HG03571 (cell line): ENCODE measurements around the gene C3orf62.
"Not testable (repeated sequence)": the region's sequence is repeated elsewhere in the genome, so short reads cannot be mapped to it uniquely, and the experiment has no call there.

Experiments
- ATAC-seq: cut with Tn5 transposase; IDR thresholded peaks from one replicate; pipeline ENCODE4 v1.9.1; 2021; ENCODE audit not compliant: unreplicated experiment

Gene C3orf62

GRCh38 chr3:49269443-49270155, 7.4 kb downstream of the C3orf62 start:
- no peak for ATAC-seq

DNA sequence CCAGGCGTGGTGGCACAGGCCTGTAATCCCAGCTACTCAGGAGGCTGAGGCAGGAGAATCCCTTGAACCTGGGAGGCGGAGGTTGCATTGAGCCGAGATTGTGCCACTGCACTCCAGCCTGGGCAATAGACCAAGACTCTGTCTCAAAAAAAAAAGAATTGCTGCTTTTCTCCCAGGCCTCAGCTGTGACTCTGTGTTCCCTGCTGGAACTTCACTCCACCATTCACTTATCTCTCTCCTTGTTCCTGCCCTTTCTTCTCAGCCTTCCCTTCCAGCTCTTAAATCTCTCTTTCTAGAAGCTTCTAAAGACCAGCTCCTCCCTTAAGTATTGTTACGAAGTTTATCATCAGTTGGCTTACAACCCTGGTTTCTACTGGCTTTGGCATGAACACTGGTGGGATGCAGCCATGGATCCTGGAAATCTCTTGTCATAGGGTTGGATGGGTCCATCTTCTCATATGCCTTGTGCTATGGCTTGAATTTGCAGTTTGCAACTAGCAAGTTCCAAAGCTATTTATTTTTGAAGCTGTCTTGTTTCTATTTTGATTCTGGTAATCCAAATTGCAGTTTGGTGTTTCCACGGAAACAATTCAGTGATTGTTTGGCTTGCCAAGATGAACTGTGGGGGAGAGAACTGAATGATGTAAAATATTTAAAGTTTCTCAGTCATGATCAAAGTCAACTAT, 10.5 kb downstream of the C3orf62 start:
- no peak for ATAC-seq

- ATAC-seq, result no peak
These were observed 11.2 kb downstream of the C3orf62 start for GRCh38 chr3:49265661-49266386.

- no peak for ATAC-seq
These were observed 13.7 kb downstream of the C3orf62 start for GRCh38 chr3:49263159-49263889.

DNA sequence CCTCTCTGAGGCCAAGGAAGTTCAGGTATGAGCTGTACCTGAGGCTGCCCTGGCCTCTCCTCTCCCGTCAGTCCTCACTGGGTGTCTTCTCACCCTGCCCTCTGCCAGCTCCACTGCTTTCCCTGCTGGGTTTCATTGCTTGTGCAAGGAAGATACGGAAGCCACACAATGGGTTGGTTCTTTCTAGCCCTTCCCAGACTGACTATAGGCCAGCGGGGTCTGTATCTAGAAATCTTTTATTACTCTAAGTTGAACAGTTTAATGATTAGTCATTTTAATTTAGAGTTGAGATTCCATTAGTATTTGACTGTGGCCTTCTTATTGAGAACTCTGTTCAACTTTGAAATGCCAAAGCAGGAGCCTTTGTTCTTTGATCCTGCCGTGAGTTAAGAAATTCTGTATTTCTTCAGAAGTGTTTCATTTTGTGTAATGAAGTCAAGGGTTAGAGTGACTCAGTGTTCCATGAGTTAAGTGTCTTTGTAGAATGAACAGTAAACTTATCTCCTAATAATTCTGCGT, 16.2 kb downstream of the C3orf62 start:
- ATAC-seq, result no peak

DNA sequence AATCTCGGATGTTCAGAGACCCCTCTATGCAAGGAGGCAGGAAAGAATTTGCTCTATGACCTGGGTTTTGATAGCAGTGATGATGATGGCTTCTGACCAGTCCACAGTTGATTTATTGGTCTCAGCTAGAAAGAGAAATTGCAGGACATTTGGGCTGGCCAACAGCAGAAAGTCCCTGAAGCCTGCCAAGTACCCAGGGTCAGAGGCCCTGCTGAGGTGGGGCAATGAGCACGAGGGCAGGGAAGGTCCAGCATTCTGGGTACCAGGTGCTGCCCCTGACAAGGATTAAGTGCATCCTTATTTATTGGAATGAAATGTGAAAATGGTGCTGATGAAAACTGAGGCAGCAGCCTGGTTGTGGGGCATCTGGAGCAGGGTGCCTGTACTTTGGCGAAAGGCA, 19.8 kb downstream of the C3orf62 start:
- ATAC-seq, result no peak

- no peak for ATAC-seq
These were observed 21.1 kb downstream of the C3orf62 start for GRCh38 chr3:49255718-49256511.

DNA sequence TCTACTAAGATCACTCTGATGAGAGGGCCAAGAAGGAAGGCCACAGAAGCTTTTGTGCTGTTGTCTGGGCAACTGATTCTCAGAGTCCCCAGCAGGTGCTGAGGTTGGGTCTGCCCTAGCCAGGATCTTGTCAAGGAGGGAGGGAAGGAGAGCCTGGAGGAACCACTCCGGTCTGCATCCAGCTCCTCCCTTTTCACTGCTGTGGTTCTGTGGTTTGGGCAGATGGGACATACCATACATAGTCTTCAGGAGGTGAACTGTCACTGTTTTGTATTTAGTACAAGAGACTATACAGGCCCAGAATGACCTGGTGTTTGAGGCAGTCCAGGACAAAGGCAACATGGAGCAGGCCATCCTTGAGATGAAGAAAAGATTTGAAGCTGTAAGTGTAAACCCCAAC, 21.9 kb downstream of the C3orf62 start:
- ATAC-seq, result no peak

- ATAC-seq, result no peak
These were observed 23.5 kb downstream of the C3orf62 start for GRCh38 chr3:49253512-49253911.

GRCh38 chr3:49248840-49249227, 28.2 kb downstream of the C3orf62 start:
- no peak for ATAC-seq

DNA sequence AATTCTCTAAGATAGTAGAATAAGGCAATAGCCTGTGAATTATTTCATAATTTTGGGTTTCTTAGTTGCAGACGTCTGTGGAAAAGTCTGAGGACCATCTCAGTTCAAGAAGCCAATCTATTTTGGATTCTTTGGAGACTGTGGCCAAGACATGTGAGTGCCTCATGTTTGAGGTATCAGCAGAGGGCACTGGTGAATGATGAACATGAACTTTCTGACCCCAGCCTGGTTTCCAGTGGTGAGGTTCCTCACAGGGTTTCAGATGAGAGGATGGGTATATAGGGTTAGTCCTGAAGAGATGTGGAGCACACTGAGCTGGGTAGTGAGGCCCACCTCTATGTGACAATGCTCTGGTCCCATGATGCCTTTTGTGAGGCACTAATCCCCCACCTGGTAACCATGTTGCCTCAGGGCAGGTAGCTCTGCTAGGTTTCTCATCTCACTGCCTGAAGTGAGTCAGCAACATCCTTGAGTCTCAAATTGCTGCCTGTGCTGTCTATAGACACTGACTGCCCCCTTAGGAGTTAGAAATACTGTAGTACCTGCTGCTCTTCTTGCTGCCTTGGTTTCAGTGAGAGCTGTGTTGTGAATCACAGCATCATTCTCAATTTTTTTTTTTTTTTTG, 32.3 kb downstream of the C3orf62 start:
- no peak for ATAC-seq

DNA sequence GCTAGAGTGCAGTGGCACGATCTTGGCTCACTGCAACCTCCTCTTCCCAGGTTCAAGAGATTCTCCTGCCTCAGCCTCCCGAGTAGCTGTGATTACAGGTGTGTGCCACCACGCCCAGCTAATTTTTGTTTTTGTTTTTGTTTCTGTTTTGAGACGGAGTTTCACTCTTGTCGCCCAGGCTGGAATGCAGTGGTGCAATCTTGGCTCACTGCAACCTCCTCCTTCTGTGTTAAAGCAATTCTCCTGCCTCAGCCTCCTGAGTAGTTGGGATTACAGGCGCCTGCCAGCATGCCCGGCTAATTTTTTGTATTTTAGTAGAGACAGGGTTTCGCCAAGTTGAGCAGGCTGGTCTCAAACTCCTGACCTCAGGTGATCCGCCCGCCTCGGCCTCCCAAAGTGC, 36.9 kb downstream of the C3orf62 start:
- ATAC-seq, result not testable (repeated sequence)

- no peak for ATAC-seq
These were observed 38.5 kb downstream of the C3orf62 start for GRCh38 chr3:49238274-49239127.

- no peak for ATAC-seq
These were observed 39.7 kb downstream of the C3orf62 start for GRCh38 chr3:49237344-49237743.

DNA sequence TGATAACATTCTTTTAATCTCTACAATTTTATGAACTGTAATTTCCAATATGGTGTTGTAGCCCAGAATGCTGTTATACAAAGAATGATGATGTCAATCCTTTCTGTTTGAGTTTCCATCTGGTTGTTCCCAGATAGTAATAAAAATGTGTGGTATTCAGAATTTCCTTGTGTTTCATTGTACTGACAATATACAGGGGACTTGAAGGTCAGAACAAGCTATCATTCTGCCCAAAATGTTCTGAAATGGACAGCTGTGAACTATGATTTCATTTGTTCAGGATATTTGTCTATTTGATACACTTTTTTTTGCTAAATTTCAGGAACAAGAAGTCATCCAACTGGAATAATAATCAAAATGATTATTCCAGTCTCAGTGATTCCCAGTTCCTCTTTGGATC, 40.8 kb downstream of the C3orf62 start:
- ATAC-seq, result no peak

DNA sequence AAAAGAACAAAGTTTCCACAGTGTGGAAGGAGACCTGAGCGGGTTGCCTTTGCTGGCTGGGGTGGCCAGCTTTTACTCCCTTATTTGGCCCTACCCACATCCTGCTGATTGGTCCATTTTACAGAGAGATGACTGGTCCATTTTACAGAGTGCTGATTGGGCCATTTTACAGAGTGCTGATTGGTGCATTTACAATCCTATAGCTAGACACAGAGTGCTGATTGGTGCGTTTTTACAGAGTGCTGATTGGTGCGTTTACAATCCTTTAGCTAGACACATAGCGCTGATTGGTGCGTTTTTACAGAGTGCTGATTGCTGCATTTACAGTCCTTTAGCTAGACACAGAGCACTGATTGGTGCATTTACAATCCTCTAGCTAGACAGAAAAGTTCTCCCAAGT, 48.2 kb downstream of the C3orf62 start:
- ATAC-seq, result not testable (repeated sequence)

- no peak for ATAC-seq
These were observed 55.0 kb downstream of the C3orf62 start for GRCh38 chr3:49222002-49222401.

DNA sequence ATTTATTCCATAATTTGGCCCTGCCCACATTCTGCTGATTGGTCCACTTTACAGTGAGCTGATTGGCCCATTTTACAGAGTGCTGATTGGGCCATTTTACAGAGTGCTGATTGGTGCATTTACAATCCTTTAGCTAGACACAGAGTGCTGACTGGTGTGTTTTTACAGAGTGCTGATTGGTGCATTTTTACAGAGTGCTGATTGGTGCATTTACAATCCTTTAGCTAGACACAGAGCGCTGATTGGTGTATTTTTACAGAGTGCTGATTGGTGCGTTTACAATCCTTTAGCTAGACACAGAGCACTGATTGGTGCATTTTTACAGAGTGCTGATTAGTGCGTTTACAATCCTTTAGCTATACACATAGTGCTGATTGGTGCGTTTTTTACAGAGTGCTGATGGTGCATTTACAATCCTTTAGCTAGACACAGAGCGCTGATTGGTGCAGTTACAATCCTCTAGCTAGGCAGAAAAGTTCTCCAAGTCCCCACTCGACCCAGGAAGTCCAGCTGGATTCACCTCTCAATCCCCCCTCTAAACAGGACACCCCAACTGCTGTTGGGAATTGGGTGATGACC, 56.0 kb downstream of the C3orf62 start:
- not testable (repeated sequence) for ATAC-seq

DNA sequence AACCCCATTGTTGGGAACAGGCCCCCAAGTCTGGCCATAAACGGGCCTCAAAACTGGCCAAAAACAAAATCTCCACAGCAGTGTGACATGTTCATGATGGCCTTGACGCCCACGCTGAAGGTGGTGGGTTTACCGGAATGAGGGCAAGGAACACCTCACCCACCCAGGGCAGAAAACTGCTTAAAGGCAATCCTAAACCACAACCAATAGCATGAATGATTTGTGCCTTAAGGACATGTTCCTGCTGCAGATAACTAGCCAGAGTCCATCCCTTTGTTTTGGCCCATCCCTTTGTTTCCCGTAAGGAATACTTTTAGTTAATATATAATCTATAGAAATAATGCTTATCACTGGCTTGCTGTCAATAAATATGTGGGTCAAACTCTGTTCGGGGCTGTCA, 57.9 kb downstream of the C3orf62 start:
- ATAC-seq, result no peak
